GM19455 (cell line): Measurements from ENCODE around the gene ZFHX2.
"Not testable (repeated sequence)": the region's sequence is repeated elsewhere in the genome, so short reads cannot be mapped to it uniquely, and the experiment has no call there.

Source experiments
- ATAC-seq: cut with Tn5 transposase; IDR thresholded peaks from one replicate; pipeline ENCODE4 v1.9.1; 2021; ENCODE audit not compliant: unreplicated experiment

The ZFHX2 gene

GRCh38 chr14:23544511-23545447 is 6.8 kb downstream of the ZFHX2 start:
- no peak for ATAC-seq

GRCh38 chr14:23543403-23543802 is 8.2 kb downstream of the ZFHX2 start:
- no peak for ATAC-seq

GRCh38 chr14:23542261-23542660 is 9.3 kb downstream of the ZFHX2 start:
- ATAC-seq = no peak

GRCh38 chr14:23540141-23540469 is 11.5 kb downstream of the ZFHX2 start:
- no peak for ATAC-seq

- ATAC-seq = no peak
Observed at GRCh38 chr14:23539248-23540140, 12.1 kb downstream of the ZFHX2 start.

- ATAC-seq = no peak
Observed at GRCh38 chr14:23538785-23539184, 12.8 kb downstream of the ZFHX2 start.

GRCh38 chr14:23538050-23538718 is 13.4 kb downstream of the ZFHX2 start:
- ATAC-seq = no peak

- ATAC-seq = no peak
Observed at GRCh38 chr14:23537351-23538049, 14.1 kb downstream of the ZFHX2 start.

GRCh38 chr14:23536906-23537305 is 14.7 kb downstream of the ZFHX2 start:
- ATAC-seq = not testable (repeated sequence)

GRCh38 chr14:23536494-23536893 is 15.1 kb downstream of the ZFHX2 start:
- no peak for ATAC-seq

- no peak for ATAC-seq
Observed at GRCh38 chr14:23535943-23536342, 15.6 kb downstream of the ZFHX2 start.

- no peak for ATAC-seq
Observed at GRCh38 chr14:23533652-23534435, 17.7 kb downstream of the ZFHX2 start.

GRCh38 chr14:23532658-23533057 is 18.9 kb downstream of the ZFHX2 start:
- ATAC-seq = no peak

GRCh38 chr14:23531391-23531790 is 20.2 kb downstream of the ZFHX2 start:
- no peak for ATAC-seq

- ATAC-seq = no peak
Observed at GRCh38 chr14:23530375-23531055, 21.1 kb downstream of the ZFHX2 start.

GRCh38 chr14:23529016-23529415 is 22.5 kb downstream of the ZFHX2 start:
- ATAC-seq = no peak

GRCh38 chr14:23528555-23528954 is 23.0 kb downstream of the ZFHX2 start:
- no peak for ATAC-seq

GRCh38 chr14:23525611-23526010 is 26.0 kb downstream of the ZFHX2 start:
- ATAC-seq = no peak

- no peak for ATAC-seq
Observed at GRCh38 chr14:23524954-23525353, 26.6 kb downstream of the ZFHX2 start.
